ENCODE data around the gene GRID1. TPM values are rescaled to one million over a fixed set of nuclear protein-coding genes. Genes with fewer than 3 reads are reported as not detected.
A peak's percentile ranks its signal among the peaks of the same experiment; 100 is the strongest.

GRID1 gene
- total and polyA plus RNA-seq, 9 of the 15 experiments (the other 6 are each of a cell fraction or from before 2014, with no cell fraction given), result 0.01 to 7.2 (median 1.2) TPM

- 0 out of 2 replicates have a peak, but pooled peaks cover 5% of the 10 kb centered on the region for H4K20me1 ChIP-seq (replicated peaks; ENCODE audit: control insufficient read depth, insufficient read depth, low read length)
- TF ChIP-seq HOXB6 (CRISPR knock-in tag; IDR thresholded peaks at IDR 0.05; ENCODE audit: borderline replicate concordance), result no peak
- TF ChIP-seq CBFB (CRISPR knock-in tag; IDR thresholded peaks at IDR 0.05), result no peak
- TF ChIP-seq SMC3 (conservative IDR thresholded peaks at IDR 0.05; ENCODE audit: insufficient read depth, low read depth, low read length), result 0 out of 2 replicates have a peak, but pooled peaks have one; percentile 38
- TF ChIP-seq CTCF (IDR thresholded peaks at IDR 0.05 in 2 of 3, conservative IDR thresholded peaks at IDR 0.05 in 1 of 3; ENCODE audit: insufficient read depth in 2 of 3, low read depth in 1 of 3, low read length in 3 of 3), result peak; percentile 40 to 53 (median 52); a peak in 5 of 6 replicates
- TF ChIP-seq ZBTB26 (CRISPR knock-in tag; IDR thresholded peaks at IDR 0.05), result no peak
- TF ChIP-seq RAD21 (CRISPR knock-in tag; conservative IDR thresholded peaks at IDR 0.05 in 1 of 2, IDR thresholded peaks at IDR 0.05 in 1 of 2), result peak in 1 of 2 experiments; percentile 25; a peak in 2 of 4 replicates
- TF ChIP-seq MTA3 (IDR thresholded peaks at IDR 0.05; ENCODE audit: borderline replicate concordance), result no peak
- no peak overlapping the region for H3K4me3 ChIP-seq
- no peaks in the 10 kb centered on the region for H3K9me3 ChIP-seq (replicated peaks; ENCODE audit: control insufficient read depth, insufficient read depth, low read depth, low read length)
- H3K79me2 ChIP-seq (ENCODE audit: control insufficient read depth, insufficient read depth, low read length), result no peaks in the 10 kb centered on the region
- H3K27ac ChIP-seq (ENCODE audit: extremely low read depth, low read depth, low read length), result no peak overlapping the region
- no peaks in the 10 kb centered on the region for H3K36me3 ChIP-seq (ENCODE audit: control insufficient read depth, insufficient read depth, low read length)
- no peaks in the 10 kb centered on the region for H3K9me1 ChIP-seq (ENCODE audit: control insufficient read depth, insufficient read depth, low read length)
- ATAC-seq, result peak; percentile 93
- peak; percentile 30 to 49 (median 40) for DNase-seq (ENCODE audit: extremely low read depth in 1 of 4, low spot score in 3 of 4)
- H3K27me3 ChIP-seq (ENCODE audit: control insufficient read depth in 2 of 2, insufficient read depth in 2 of 2, low read length in 2 of 2), result peaks cover 0 to 8% of the 10 kb centered on the region in 2 experiments; a peak in 1 of 5 replicates
- no peak overlapping the region for H2AFZ ChIP-seq (ENCODE audit: low read depth, low read length)
- no TSS peak for BruUV-seq (replicated peaks)
- no peak for FAIRE-seq
- H3K4me1 ChIP-seq (replicated peaks in 1 of 2; ENCODE audit: control insufficient read depth in 2 of 2, insufficient read depth in 2 of 2, low read length in 2 of 2), result no peaks in the 10 kb centered on the region
- ChIA-PET CTCF (ENCODE audit: low intra/inter-chr PET ratio) (no interaction called here), POLR2A (no interaction called here)
- no peak overlapping the region for H3K4me2 ChIP-seq (ENCODE audit: insufficient read depth, low read length)
- in situ Hi-C loops (cut with MboI) (no loop called here), intact Hi-C loops (cut with micrococcal nuclease) (no loop called here)
- WGBS (ENCODE audit: insufficient coverage, low coverage, missing lambda C conversion rate), result 0% methylated on average over 5 of the region's 11 CpGs
- H3K9ac ChIP-seq (ENCODE audit: insufficient read depth in 1 of 2, low read depth in 2 of 2, low read length in 2 of 2), result no peak overlapping the region
These were observed 188.0 kb downstream of the GRID1 start for GRCh38 chr10:86178401-86179152.
